ENCODE data around the gene OR8K3.

The OR8K3 gene

GRCh38 chr11:56314844-56315243 is at the start of gene OR8K3:
Gene OR8K3 (plus strand): TSS chr11:56315144. CDS start chr11:56318307, 3,163 bp downstream.
- DNase-seq (ENCODE audit: low read depth, low spot score) = no peak

GRCh38 chr11:56271092-56271491 is 43.9 kb upstream of the OR8K3 start:
- no peak for DNase-seq (ENCODE audit: low read depth, low spot score)

GRCh38 chr11:56273854-56274253 is 41.1 kb upstream of the OR8K3 start, which contains the start of gene OR5T1:
Gene OR5T1 (plus strand): TSS chr11:56274154. CDS start chr11:56275639, 1,485 bp downstream.
- DNase-seq (ENCODE audit: low read depth, low spot score) = no peak

GRCh38 chr11:56292154-56292553 is 22.8 kb upstream of the OR8K3 start, which contains the start of gene OR8H1:
Gene OR8H1 (minus strand): TSS chr11:56292254. CDS start chr11:56291062, 1,192 bp downstream.
- no peak for DNase-seq (ENCODE audit: low read depth, low spot score)

- no peak for DNase-seq (ENCODE audit: low read depth, low spot score)
Measured at GRCh38 chr11:56296898-56297297, 18.0 kb upstream of the OR8K3 start.

GRCh38 chr11:56307836-56308235 is 7.1 kb upstream of the OR8K3 start:
- no peak for DNase-seq (ENCODE audit: low read depth, low spot score)

- DNase-seq (ENCODE audit: low read depth, low spot score) = no peak
Measured at GRCh38 chr11:56331861-56332491, 17.0 kb downstream of the OR8K3 start.

GRCh38 chr11:56333156-56333555 is 18.2 kb downstream of the OR8K3 start:
- no peak for DNase-seq (ENCODE audit: low read depth, low spot score)

- no peak for DNase-seq (ENCODE audit: low read depth, low spot score)
Measured at GRCh38 chr11:56340289-56340688, 25.3 kb downstream of the OR8K3 start.

GRCh38 chr11:56345739-56346138 is 30.8 kb downstream of the OR8K3 start, which contains the start of gene OR8K1:
Gene OR8K1 (plus strand): TSS chr11:56346039. CDS start chr11:56346039, 0 bp downstream.
- DNase-seq (ENCODE audit: low read depth, low spot score) = no peak

GRCh38 chr11:56353991-56354390 is 39.0 kb downstream of the OR8K3 start, which contains the start of gene OR8J1:
Gene OR8J1 (plus strand): TSS chr11:56354291. CDS start chr11:56360247, 5,956 bp downstream.
- no peak for DNase-seq (ENCODE audit: low read depth, low spot score)
